ENCODE measurements around the gene ZNF213.

ZNF213 gene

DNA sequence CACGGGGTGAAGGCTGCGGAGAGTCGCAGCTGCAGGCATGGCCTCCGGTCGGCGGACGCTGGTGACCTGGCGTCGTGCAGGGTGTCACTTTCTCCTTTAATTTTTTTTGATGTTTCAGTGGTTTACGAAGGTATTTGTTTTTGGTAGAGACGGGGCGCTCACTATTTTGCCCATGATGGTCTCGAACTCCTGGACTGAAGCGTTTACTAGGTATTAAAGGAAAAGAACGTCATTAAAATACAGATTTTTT lies 17.1 kb downstream of the ZNF213 start:
- peak overlapping the region; percentile 44 for H3K4me3 ChIP-seq (ENCODE audit: low read depth, low read length)
- no peak for TF ChIP-seq MYC (IDR thresholded peaks at IDR 0.05; ENCODE audit: low read depth, low read length)
- TF ChIP-seq, protein P1, sequence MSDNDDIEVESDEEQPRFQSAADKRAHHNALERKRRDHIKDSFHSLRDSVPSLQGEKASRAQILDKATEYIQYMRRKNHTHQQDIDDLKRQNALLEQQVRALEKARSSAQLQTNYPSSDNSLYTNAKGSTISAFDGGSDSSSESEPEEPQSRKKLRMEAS (IDR thresholded peaks at IDR 0.05; ENCODE audit: low read depth, low read length): no peak
- no peak for TF ChIP-seq POLR2A (IDR thresholded peaks at IDR 0.05; ENCODE audit: extremely low read depth, insufficient read length)
- TF ChIP-seq, protein P2, sequence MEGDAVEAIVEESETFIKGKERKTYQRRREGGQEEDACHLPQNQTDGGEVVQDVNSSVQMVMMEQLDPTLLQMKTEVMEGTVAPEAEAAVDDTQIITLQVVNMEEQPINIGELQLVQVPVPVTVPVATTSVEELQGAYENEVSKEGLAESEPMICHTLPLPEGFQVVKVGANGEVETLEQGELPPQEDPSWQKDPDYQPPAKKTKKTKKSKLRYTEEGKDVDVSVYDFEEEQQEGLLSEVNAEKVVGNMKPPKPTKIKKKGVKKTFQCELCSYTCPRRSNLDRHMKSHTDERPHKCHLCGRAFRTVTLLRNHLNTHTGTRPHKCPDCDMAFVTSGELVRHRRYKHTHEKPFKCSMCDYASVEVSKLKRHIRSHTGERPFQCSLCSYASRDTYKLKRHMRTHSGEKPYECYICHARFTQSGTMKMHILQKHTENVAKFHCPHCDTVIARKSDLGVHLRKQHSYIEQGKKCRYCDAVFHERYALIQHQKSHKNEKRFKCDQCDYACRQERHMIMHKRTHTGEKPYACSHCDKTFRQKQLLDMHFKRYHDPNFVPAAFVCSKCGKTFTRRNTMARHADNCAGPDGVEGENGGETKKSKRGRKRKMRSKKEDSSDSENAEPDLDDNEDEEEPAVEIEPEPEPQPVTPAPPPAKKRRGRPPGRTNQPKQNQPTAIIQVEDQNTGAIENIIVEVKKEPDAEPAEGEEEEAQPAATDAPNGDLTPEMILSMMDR (IDR thresholded peaks at IDR 0.05; ENCODE audit: low read depth, low read length): no peak
- DNase-seq (ENCODE audit: low read depth): no peak

DNA sequence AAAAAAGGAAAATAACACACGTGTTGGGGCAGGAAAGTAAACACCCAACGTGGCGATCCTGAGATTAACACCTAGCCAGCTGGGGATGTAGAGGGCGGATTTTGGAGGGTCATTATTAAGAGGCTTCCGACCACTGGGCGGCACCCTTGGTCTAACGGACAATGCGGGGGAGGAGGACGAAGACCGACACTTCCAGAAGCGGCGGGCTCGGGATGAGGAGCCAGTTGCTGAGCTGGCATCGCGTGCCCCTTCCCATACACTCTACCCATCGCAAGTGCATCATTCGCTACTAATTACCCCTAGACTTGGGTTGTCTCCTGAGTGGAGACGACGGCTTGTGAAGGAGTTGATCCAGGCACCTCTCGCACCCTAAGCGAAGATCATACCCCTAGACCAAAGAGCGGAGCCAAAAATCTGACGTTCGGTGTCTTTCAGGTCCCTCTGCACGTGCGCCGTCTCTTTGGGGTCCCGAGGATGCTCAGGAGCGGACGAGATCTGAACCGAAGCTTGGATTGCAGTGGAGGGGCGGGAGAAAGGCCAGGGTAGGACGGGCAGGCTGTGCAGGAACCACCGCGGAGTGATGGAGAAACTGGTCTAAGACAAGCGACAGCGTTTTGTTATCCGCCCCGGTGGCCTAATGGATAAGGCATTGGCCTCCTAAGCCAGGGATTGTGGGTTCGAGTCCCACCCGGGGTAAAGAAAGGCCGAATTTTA lies 17.6 kb downstream of the ZNF213 start:
- peak; percentile 91 for DNase-seq (ENCODE audit: low read depth)
- TF ChIP-seq, protein P2 (IDR thresholded peaks at IDR 0.05; ENCODE audit: low read depth, low read length): peak; percentile 34
- TF ChIP-seq POLR2A (IDR thresholded peaks at IDR 0.05; ENCODE audit: extremely low read depth, insufficient read length): no peak
- TF ChIP-seq, protein P1 (IDR thresholded peaks at IDR 0.05; ENCODE audit: low read depth, low read length): peak; percentile 64
- peak; percentile 36 for TF ChIP-seq MYC (IDR thresholded peaks at IDR 0.05; ENCODE audit: low read depth, low read length)

DNA sequence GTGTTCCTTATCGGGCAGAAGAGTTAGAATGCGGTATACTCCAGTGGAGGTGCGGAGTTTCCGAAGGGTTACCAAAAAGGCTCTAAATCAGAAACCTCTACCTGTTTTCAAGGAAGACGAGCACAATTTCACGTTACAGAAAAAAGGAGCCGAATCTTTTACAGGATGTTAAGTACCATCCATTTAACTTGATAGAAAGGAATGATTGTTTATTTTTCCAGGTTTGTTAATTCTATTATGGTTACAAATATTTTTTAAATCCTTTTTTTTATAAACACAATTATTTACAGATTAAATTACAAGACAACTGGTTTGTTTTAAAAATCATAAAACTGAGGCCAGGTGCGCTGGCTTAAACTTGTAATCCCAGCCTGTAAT lies 18.2 kb downstream of the ZNF213 start:
- 0 out of 2 replicates have a peak, but pooled peaks have one; percentile 1 for TF ChIP-seq MYC (IDR thresholded peaks at IDR 0.05; ENCODE audit: low read depth, low read length)
- TF ChIP-seq, protein P2 (IDR thresholded peaks at IDR 0.05; ENCODE audit: low read depth, low read length): no peak
- no peak for DNase-seq (ENCODE audit: low read depth)
- no peak overlapping the region for H3K4me3 ChIP-seq (ENCODE audit: low read depth, low read length)

More for the DNA sequence above, 17.6 kb downstream of the ZNF213 start:
- H3K4me3 ChIP-seq (ENCODE audit: low read depth, low read length): peak overlapping the region; percentile 44

DNA sequence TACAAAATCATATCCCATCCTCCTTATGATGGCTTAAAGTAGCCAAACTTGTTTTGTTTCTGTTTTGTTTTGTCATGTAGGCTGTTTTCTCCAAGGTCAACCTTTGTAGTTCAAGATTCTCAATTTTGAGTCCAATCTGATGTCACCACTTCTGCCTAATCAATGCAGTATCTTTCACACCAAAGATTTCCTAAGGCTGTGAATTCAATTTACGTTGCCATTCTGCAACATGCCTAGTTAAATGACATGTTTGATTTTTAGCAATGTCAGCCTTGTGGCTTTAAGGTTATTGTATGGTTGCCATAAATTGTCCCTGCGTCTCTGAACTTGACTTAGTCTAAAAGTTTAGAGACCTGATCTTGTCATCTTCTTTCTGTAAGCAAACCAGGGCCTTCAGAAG lies 20.4 kb downstream of the ZNF213 start:
- no peak overlapping the region for H3K4me3 ChIP-seq (ENCODE audit: low read depth, low read length)
- no peak for DNase-seq (ENCODE audit: low read depth)
- TF ChIP-seq, protein P1 (IDR thresholded peaks at IDR 0.05; ENCODE audit: low read depth, low read length): no peak
- TF ChIP-seq MYC (IDR thresholded peaks at IDR 0.05; ENCODE audit: low read depth, low read length) (no peak), POLR2A (IDR thresholded peaks at IDR 0.05; ENCODE audit: extremely low read depth, insufficient read length) (no peak)
- TF ChIP-seq, protein P2 (IDR thresholded peaks at IDR 0.05; ENCODE audit: low read depth, low read length): no peak

DNA sequence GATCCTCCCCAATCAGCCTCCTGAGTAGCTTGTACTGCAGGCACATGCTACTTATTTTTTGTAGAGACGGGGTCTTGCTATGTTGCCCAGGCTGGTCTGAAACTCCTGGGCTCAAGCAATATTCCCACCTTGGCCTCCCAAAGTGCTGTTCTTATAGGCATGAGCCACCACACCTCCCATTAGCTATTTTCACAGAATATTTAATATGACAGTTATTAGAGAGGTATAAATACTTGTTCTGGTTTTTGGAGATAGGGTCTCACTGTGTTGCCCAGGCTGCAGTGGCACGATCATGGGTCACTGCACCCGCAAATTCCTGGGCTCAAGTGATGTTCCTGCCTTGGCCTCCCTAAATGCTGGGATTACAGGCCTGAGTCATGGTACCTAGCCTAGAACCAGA lies 21.1 kb downstream of the ZNF213 start:
- TF ChIP-seq MYC (IDR thresholded peaks at IDR 0.05; ENCODE audit: low read depth, low read length) (no peak), POLR2A (IDR thresholded peaks at IDR 0.05; ENCODE audit: extremely low read depth, insufficient read length) (no peak)
- TF ChIP-seq, protein P1 (IDR thresholded peaks at IDR 0.05; ENCODE audit: low read depth, low read length): no peak
- TF ChIP-seq, protein P2 (IDR thresholded peaks at IDR 0.05; ENCODE audit: low read depth, low read length): no peak

More for the DNA sequence above, 21.1 kb downstream of the ZNF213 start:
- no peak overlapping the region for H3K4me3 ChIP-seq (ENCODE audit: low read depth, low read length)
- no peak for DNase-seq (ENCODE audit: low read depth)

Data from NB4 (cell line).